OCI-LY7 (cell line): ENCODE measurements around the gene USP16. TPM values are rescaled to one million over a fixed set of nuclear protein-coding genes. Genes with fewer than 3 reads are reported as not detected.

Experiments used
- BruUV-seq: library from RNA; stranded (reverse); fragments of 400-500 nt; replicated peaks from 2 replicates; lab custom pipeline; 2021; lab: Mats Ljungman, UMichigan
- CTCF ChIA-PET: fragments of 300-600 bp; sonication (Branson Sonifier 250); formaldehyde crosslinking; loops from one replicate; lab custom pipeline; 2022; ENCODE audit warnings: antibody characterized with exemption; ENCODE audit not compliant: unreplicated experiment; lab: Charles Lee
- POLR2A ChIA-PET: fragments of 300-600 bp; sonication (Branson Sonifier 250); formaldehyde crosslinking; loops from one replicate; lab custom pipeline; 2022; ENCODE audit warnings: antibody characterized with exemption; lab: Charles Lee
- DNase-seq: peaks from one replicate; pipeline ENCODE4 v3.0.0-alpha.2; 2015; ENCODE audit warnings: low spot score
- H2AFZ ChIP-seq: fragments of 200-600 bp; sonication (generic), shearing (Covaris generic); 2 replicates; pipeline ENCODE4 v1.6.1; 2014; ENCODE audit warnings: mild to moderate bottlenecking, antibody characterized with exemption, low read length, moderate library complexity
- H3K27ac ChIP-seq: fragments of 200-600 bp; sonication (generic); 2 replicates; pipeline ENCODE4 v1.5.1; 2014; ENCODE audit warnings: mixed run types, low read depth, mild to moderate bottlenecking, moderate library complexity, low read length, inconsistent platforms; ENCODE audit not compliant: poor library complexity, severe bottlenecking
- H3K36me3 ChIP-seq: fragments of 200-600 bp; sonication (generic); 2 replicates; pipeline ENCODE4 v1.6.1; 2014; ENCODE audit warnings: mild to moderate bottlenecking, antibody characterized with exemption, low read length, moderate library complexity, mixed read lengths; ENCODE audit not compliant: insufficient read depth
- H3K4me1 ChIP-seq: fragments of 200-600 bp; sonication (generic); 2 replicates; pipeline ENCODE4 v1.5.1; 2014; ENCODE audit warnings: mild to moderate bottlenecking, low read length; ENCODE audit not compliant: insufficient read depth, poor library complexity, severe bottlenecking
- H3K4me2 ChIP-seq: fragments of 200-600 bp; sonication (generic); 2 replicates; pipeline ENCODE4 v1.6.1; 2014; ENCODE audit warnings: mild to moderate bottlenecking, low read length
- H3K4me3 ChIP-seq: fragments of 200-600 bp; sonication (generic); 2 replicates; pipeline ENCODE4 v1.5.1; 2014; ENCODE audit warnings: mild to moderate bottlenecking, low read depth, low read length; ENCODE audit not compliant: poor library complexity, severe bottlenecking
- H3K79me2 ChIP-seq: fragments of 200-600 bp; sonication (generic); 2 replicates; pipeline ENCODE4 v1.6.1; 2016; ENCODE audit warnings: low read depth, mild to moderate bottlenecking, low read length, moderate library complexity, mixed read lengths; ENCODE audit not compliant: insufficient read depth
- H3K9me2 ChIP-seq: fragments of 200-600 bp; sonication (generic); 2 replicates; pipeline ENCODE4 v1.6.1; 2016; ENCODE audit warnings: mild to moderate bottlenecking, low read length, mixed read lengths; ENCODE audit not compliant: insufficient read depth
- H3K9me3 ChIP-seq: fragments of 200-600 bp; sonication (generic); 2 replicates; pipeline ENCODE4 v1.6.1; 2014; ENCODE audit warnings: mild to moderate bottlenecking, mixed run types, low read length, mixed read lengths
- H4K20me1 ChIP-seq: fragments of 200-600 bp; sonication (generic); 2 replicates; pipeline ENCODE4 v1.6.1; 2014; ENCODE audit warnings: mild to moderate bottlenecking, antibody characterized with exemption, low read length, moderate library complexity, mixed read lengths; ENCODE audit not compliant: insufficient read depth
- CTCF ChIP-seq: fragments of 200-600 bp; sonication (generic); conservative IDR thresholded peaks from 2 replicates; pipeline ENCODE4 v1.5.1; 2014; ENCODE audit warnings: mild to moderate bottlenecking, antibody characterized with exemption, low read length, moderate library complexity, mixed read lengths
- EZH2phosphoT487 ChIP-seq: fragments of 200-600 bp; sonication (generic); IDR thresholded peaks from 2 replicates; pipeline ENCODE4 v1.6.1; 2018; ENCODE audit warnings: low read depth, borderline replicate concordance, mild to moderate bottlenecking, mixed run types, antibody characterized with exemption, low read length, moderate library complexity, mixed read lengths
- intact Hi-C: fragments of 100-400 bp; cut with micrococcal nuclease; formaldehyde crosslinking; loops from one replicate; pipeline ENCODE4 v1.10.0; 2022; ENCODE audit not compliant: unreplicated experiment
- total RNA-seq, 2 experiments: library from RNA; depleted of rRNA in 1 of 2; stranded (reverse); fragments of >200 nt in 1 of 2; shearing (Covaris generic) in 1 of 2; gene quantifications; 2 replicates each; pipeline ENCODE4 v1.2.3, GENCODE V29; 2014 to 2022

Gene USP16
- total RNA-seq, 2 experiments from 2014 or later: 22.8 to 34.2 TPM

- H3K27ac ChIP-seq: no peak overlapping the region
- H4K20me1 ChIP-seq: no peaks in the 10 kb centered on the region
- H3K4me3 ChIP-seq: no peak overlapping the region
- no TSS peak for BruUV-seq
- no peak overlapping the region for H2AFZ ChIP-seq
- H3K4me1 ChIP-seq: no peaks in the 10 kb centered on the region
- TF ChIP-seq CTCF (no peak), EZH2phosphoT487 (no peak)
- ChIA-PET POLR2A (interaction anchor here (0.6 to 1.0 kb wide), 5 partner anchors 9 to 306 kb away, joined by 3 to 5 read pairs (median 3); no protein-coding TSS in a partner anchor), CTCF (no interaction called here)
- intact Hi-C loops: loop anchor here (10.0 kb wide), 1 partner anchor 378 kb away; no protein-coding TSS in a partner anchor
- no peak for DNase-seq
- no peak overlapping the region for H3K4me2 ChIP-seq
- no peaks in the 10 kb centered on the region for H3K79me2 ChIP-seq
- H3K9me2 ChIP-seq: no peaks in the 10 kb centered on the region
- H3K36me3 ChIP-seq: no peaks in the 10 kb centered on the region
- H3K9me3 ChIP-seq: no peaks in the 10 kb centered on the region
Observed at GRCh38 chr21:29096218-29097015, 71.9 kb downstream of the USP16 start.

GRCh38 chr21:29098156-29098555 lies 73.7 kb downstream of the USP16 start:
- no TSS peak for BruUV-seq
- DNase-seq: no peak
- ChIA-PET CTCF (no interaction called here), POLR2A (interaction anchor here (0.8 to 2.6 kb wide), 7 partner anchors 10 to 288 kb away, joined by 3 to 12 read pairs (median 5); no protein-coding TSS in a partner anchor)
- no peak for TF ChIP-seq CTCF
- no peak for TF ChIP-seq EZH2phosphoT487
- H3K9me2 ChIP-seq: no peaks in the 10 kb centered on the region
- H3K9me3 ChIP-seq: no peaks in the 10 kb centered on the region
- H3K79me2 ChIP-seq: no peaks in the 10 kb centered on the region
- intact Hi-C loops: loop anchor here (10.0 kb wide), 1 partner anchor 377 kb away; no protein-coding TSS in a partner anchor
- no peak overlapping the region for H3K4me2 ChIP-seq
- no peak overlapping the region for H3K4me3 ChIP-seq
- H3K27ac ChIP-seq: no peak overlapping the region
- H3K4me1 ChIP-seq: no peaks in the 10 kb centered on the region
- no peaks in the 10 kb centered on the region for H4K20me1 ChIP-seq
- no peaks in the 10 kb centered on the region for H3K36me3 ChIP-seq
- no peak overlapping the region for H2AFZ ChIP-seq

GRCh38 chr21:29102791-29103257 lies 78.4 kb downstream of the USP16 start:
- Histone ChIP-seq H3K36me3 (no peaks in the 10 kb centered on the region), H3K4me1 (no peaks in the 10 kb centered on the region), H3K9me3 (no peaks in the 10 kb centered on the region), H3K27ac (no peak overlapping the region), H3K79me2 (no peaks in the 10 kb centered on the region), H3K4me2 (no peak overlapping the region), H2AFZ (no peak overlapping the region), H4K20me1 (no peaks in the 10 kb centered on the region), H3K4me3 (no peak overlapping the region), H3K9me2 (no peaks in the 10 kb centered on the region)
- no TSS peak for BruUV-seq
- ChIA-PET CTCF (no interaction called here), POLR2A (interaction anchor here (0.6 to 1.7 kb wide), 5 partner anchors 11 to 1833 kb away, joined by 3 to 8 read pairs (median 4); no protein-coding TSS in a partner anchor)
- DNase-seq: no peak
- TF ChIP-seq EZH2phosphoT487 (no peak), CTCF (no peak)
- intact Hi-C loops: no loop called here
